IMR-90 (cell line): ENCODE data around the gene TNNT1. TPM values are rescaled to one million over a fixed set of nuclear protein-coding genes. Genes with fewer than 3 reads are reported as not detected.

Experiments
- ATAC-seq: fragments of 200-7000 bp; cut with Tn5 transposase; 2 replicates; pipeline ENCODE4 v1.9.1; 2020; ENCODE audit warnings: low read depth, mild to moderate bottlenecking, moderate library complexity
- BruUV-seq: library from RNA; stranded (reverse); fragments of 400-500 nt; replicated peaks from 2 replicates; lab custom pipeline; 2021; lab: Mats Ljungman, UMichigan
- CTCF ChIA-PET: fragments of 300-600 bp; formaldehyde crosslinking; extraction: SDS; loops from one replicate; lab custom pipeline; 2021; ENCODE audit warnings: antibody characterized with exemption; lab: Yijun Ruan, JAX
- POLR2A ChIA-PET: fragments of 300-600 bp; sonication (Branson Sonifier 250); formaldehyde crosslinking; loops from one replicate; lab custom pipeline; 2022; ENCODE audit warnings: antibody characterized with exemption; ENCODE audit not compliant: unreplicated experiment; lab: Charles Lee
- DNase-seq: peaks from one replicate; pipeline ENCODE4 v3.0.0; 2013
- H2AFZ ChIP-seq: replicated peaks from 2 replicates; pipeline ENCODE3; 2013; ENCODE audit warnings: low read length, mild to moderate bottlenecking; ENCODE audit not compliant: poor library complexity
- H2AK5ac ChIP-seq: 2 replicates; pipeline ENCODE4 v1.6.1; 2013; ENCODE audit warnings: low read depth, low read length, inconsistent platforms
- H2AK9ac ChIP-seq: replicated peaks from 2 replicates; pipeline ENCODE3; 2013; ENCODE audit warnings: mild to moderate bottlenecking, low read depth, low read length, moderate library complexity; ENCODE audit not compliant: poor library complexity
- H2BK120ac ChIP-seq: 2 replicates; pipeline ENCODE4 v1.6.1; 2013; ENCODE audit warnings: low read depth, low read length, inconsistent platforms
- H2BK15ac ChIP-seq: 3 replicates; pipeline ENCODE4 v1.6.1; 2013; ENCODE audit warnings: low read depth, low read length, inconsistent platforms
- H2BK20ac ChIP-seq: 2 replicates; pipeline ENCODE4 v1.6.1; 2013; ENCODE audit warnings: low read depth, mild to moderate bottlenecking, inconsistent platforms, low read length, moderate library complexity
- H2BK5ac ChIP-seq: 2 replicates; pipeline ENCODE4 v1.6.1; 2013; ENCODE audit warnings: mild to moderate bottlenecking, low read depth, low read length, inconsistent platforms; ENCODE audit not compliant: poor library complexity, severe bottlenecking
- H3K14ac ChIP-seq: replicated peaks from 2 replicates; pipeline ENCODE4 v1.6.1; 2013; ENCODE audit warnings: low read depth, low read length, inconsistent platforms
- H3K18ac ChIP-seq: 2 replicates; pipeline ENCODE4 v1.6.1; 2013; ENCODE audit warnings: low read depth, low read length, control low read depth
- H3K23ac ChIP-seq: 2 replicates; pipeline ENCODE4 v1.6.1; 2013; ENCODE audit warnings: low read depth, low read length, inconsistent platforms
- H3K27ac ChIP-seq: 2 replicates; pipeline ENCODE4 v1.5.1; 2013; ENCODE audit warnings: mild to moderate bottlenecking, control low read depth, low read length; ENCODE audit not compliant: insufficient read depth
- H3K27me3 ChIP-seq: 2 replicates; pipeline ENCODE4 v1.6.1; 2013; ENCODE audit warnings: low read length; ENCODE audit not compliant: control insufficient read depth, insufficient read depth
- H3K36me3 ChIP-seq: 2 replicates; pipeline ENCODE4 v1.6.1; 2013; ENCODE audit warnings: low read length, mixed read lengths; ENCODE audit not compliant: control insufficient read depth, insufficient read depth
- H3K4ac ChIP-seq: 2 replicates; pipeline ENCODE4 v1.6.1; 2013; ENCODE audit warnings: low read depth, low read length, inconsistent platforms
- H3K4me1 ChIP-seq: 2 replicates; pipeline ENCODE4 v1.6.1; 2013; ENCODE audit warnings: low read length, mixed read lengths; ENCODE audit not compliant: control insufficient read depth, insufficient read depth
- H3K4me2 ChIP-seq: 2 replicates; pipeline ENCODE4 v1.6.1; 2013; ENCODE audit warnings: low read depth, mild to moderate bottlenecking, control low read depth, low read length, moderate library complexity
- H3K4me3 ChIP-seq: 2 replicates; pipeline ENCODE4 v1.5.1; 2013; ENCODE audit warnings: low read depth, mild to moderate bottlenecking, control low read depth, low read length, moderate library complexity; ENCODE audit not compliant: insufficient read depth
- H3K56ac ChIP-seq: 2 replicates; pipeline ENCODE4 v1.6.1; 2013; ENCODE audit warnings: low read length, inconsistent platforms; ENCODE audit not compliant: insufficient read depth; ENCODE audit errors: extremely low read depth
- H3K79me1 ChIP-seq, 2 experiments: 2 replicates each; pipeline ENCODE4 v1.6.1; 2013; ENCODE audit warnings: low read length in 2 of 2, inconsistent platforms in 1 of 2, low read depth in 1 of 2
- H3K9ac ChIP-seq: 2 replicates; pipeline ENCODE4 v1.6.1; 2013; ENCODE audit warnings: low read depth, low read length, control low read depth
- H3K9me1 ChIP-seq: 2 replicates; pipeline ENCODE4 v1.6.1; 2013; ENCODE audit warnings: low read length, inconsistent platforms; ENCODE audit not compliant: insufficient read depth
- H3K9me3 ChIP-seq: 2 replicates; pipeline ENCODE4 v1.6.1; 2013; ENCODE audit warnings: low read length; ENCODE audit not compliant: control insufficient read depth, insufficient read depth
- H4K20me1 ChIP-seq: 2 replicates; pipeline ENCODE4 v1.6.1; 2013; ENCODE audit warnings: low read length, inconsistent platforms; ENCODE audit not compliant: insufficient read depth
- H4K5ac ChIP-seq: 2 replicates; pipeline ENCODE4 v1.6.1; 2013; ENCODE audit warnings: mild to moderate bottlenecking, low read depth, low read length, control low read depth
- H4K8ac ChIP-seq, 2 experiments: 2 replicates each; pipeline ENCODE4 v1.6.1; 2013; ENCODE audit warnings: low read depth in 2 of 2, low read length in 2 of 2, control low read depth in 1 of 2, inconsistent platforms in 1 of 2
- H4K91ac ChIP-seq: 2 replicates; pipeline ENCODE4 v1.6.1; 2013; ENCODE audit warnings: low read depth, low read length, inconsistent platforms; ENCODE audit not compliant: insufficient read depth
- MAZ ChIP-seq: IDR thresholded peaks from 2 replicates; pipeline ENCODE4 v1.6.1; 2012; ENCODE audit warnings: low read depth, mild to moderate bottlenecking, low read length, improper control_type of control experiment, moderate library complexity, borderline replicate concordance
- POLR2A ChIP-seq: IDR thresholded peaks from 2 replicates; pipeline ENCODE4 v1.6.1; 2012; ENCODE audit warnings: mild to moderate bottlenecking, low read depth, low read length
- WGBS, 2 experiments: methylation state at CpG; one replicate each; pipeline versions ENCODE4 v1.1.5 to v1.1.7; 2013; ENCODE audit warnings: missing lambda C conversion rate in 2 of 2; ENCODE audit not compliant: insufficient read length in 1 of 2; ENCODE audit errors: extremely low coverage in 2 of 2; 5-methylcytosine and 5-hydroxymethylcytosine counted together
- dilution Hi-C: fragments of 300-500 bp; cut with HindIII; formaldehyde crosslinking; loops from one replicate; pipeline ENCODE4 v1.14.3; 2018; ENCODE audit warnings: low sequenced_read_pairs; ENCODE audit not compliant: unreplicated experiment
- in situ Hi-C: fragments of 300-500 bp; cut with MboI; formaldehyde crosslinking; loops from 3 replicates; pipeline ENCODE4 v1.14.3; 2019; ENCODE audit warnings: low sequenced_read_pairs, inconsistent platforms, mixed read lengths
- intact Hi-C: fragments of 100-400 bp; cut with micrococcal nuclease; formaldehyde crosslinking; loops from 2 replicates; pipeline ENCODE4 v1.10.0; 2022
- polyA plus RNA-seq, 3 experiments: library from polyadenylated mRNA; depleted of rRNA; stranded (reverse); fragments of >200 nt; gene quantifications; 2 replicates each; pipeline ENCODE4 v1.2.3, GENCODE V29; 2012; ENCODE audit warnings: low replicate concordance in 1 of 3
- total RNA-seq: library from RNA; depleted of rRNA; stranded (reverse); fragments of >200 nt; gene quantifications from 2 replicates; pipeline ENCODE4 v1.2.3, GENCODE V29; 2012

TNNT1 gene
- total and polyA plus RNA-seq, 2 of the 4 experiments (the other 2 are of a cell fraction): 1.3 to 2.6 TPM

DNA sequence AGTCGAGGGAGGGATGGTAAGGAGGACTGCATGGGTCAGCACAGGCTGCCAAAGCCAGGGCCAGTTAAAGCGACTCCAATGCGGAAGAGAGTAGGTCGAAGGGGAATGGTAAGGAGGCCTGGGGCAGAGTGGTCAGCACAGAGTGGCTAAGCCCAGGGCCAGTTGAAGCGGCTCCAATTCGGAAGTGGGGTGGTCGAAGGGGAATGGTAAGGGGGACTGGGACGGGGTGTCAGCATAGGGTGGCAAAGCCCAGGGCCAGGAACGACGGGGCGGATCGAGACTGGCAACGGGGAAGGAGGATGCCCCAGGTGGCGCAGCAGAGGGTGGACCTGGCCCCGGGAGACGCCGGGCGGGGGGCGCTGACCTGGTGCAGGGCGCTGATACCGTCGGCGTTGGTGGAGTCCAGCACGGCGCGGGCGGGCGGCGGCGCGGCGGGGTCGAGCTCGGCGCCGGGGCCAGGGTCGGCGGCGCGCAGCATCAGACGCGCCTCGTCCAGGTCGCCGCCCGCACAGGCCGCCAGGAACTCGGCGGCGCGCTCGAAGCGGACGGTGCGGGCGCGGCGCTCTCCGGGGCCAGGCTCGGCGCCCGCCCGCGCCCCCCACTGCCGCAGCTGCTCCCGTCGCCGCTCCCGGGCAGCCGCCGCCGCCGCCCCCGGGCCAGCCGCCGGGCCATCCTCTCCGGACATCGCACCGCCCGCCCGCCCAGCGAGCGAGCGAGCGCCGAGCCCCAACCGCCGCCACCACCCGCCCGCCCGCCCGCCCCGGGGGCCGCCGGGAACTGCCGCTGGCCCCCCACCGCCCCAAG, 31.9 kb downstream of the TNNT1 start, which contains the start of gene PPP1R12C:
TSS of gene PPP1R12C (minus strand) at position 779 of the 804 bp plus-strand sequence. CDS start at position 685, 94 bp downstream.
- DNase-seq (no peak), ATAC-seq (peak; percentile 21)
- Histone ChIP-seq H3K23ac (peak within 1 kb of the TSS; percentile 74), H4K91ac (peak within 1 kb of the TSS; percentile 71), H3K36me3 (peaks cover 5% of the 10 kb centered on the region; the same call in 1 of the 2 replicates), H4K8ac (peak within 1 kb of the TSS; percentile 98), H3K4me1 (peaks cover 13% of the 10 kb centered on the region), H3K27me3 (no peaks in the 10 kb centered on the region), H4K20me1 (peaks cover 49% of the 10 kb centered on the region), H3K9ac (peak within 1 kb of the TSS; percentile 79), H3K79me1 (peaks cover 11 to 37% of the 10 kb centered on the region in 2 experiments; a peak in 3 of 4 replicates), H2BK120ac (peak within 1 kb of the TSS; percentile 28), H3K18ac (peak within 1 kb of the TSS; percentile 46; the same call in 1 of the 2 replicates), H4K5ac (peak within 1 kb of the TSS; percentile 86), H3K27ac (peak within 1 kb of the TSS; percentile 77), H3K4ac (peak within 1 kb of the TSS; percentile 87), H3K56ac (peak within 1 kb of the TSS; percentile 88), H2AK9ac (peak within 1 kb of the TSS; percentile 98), H2BK5ac (peak within 1 kb of the TSS; percentile 57), H3K4me3 (peak within 1 kb of the TSS; percentile 69), H2BK15ac (no peak within 1 kb of the TSS; the same call in 2 of the 3 replicates), H3K4me2 (peak within 1 kb of the TSS; percentile 89), H3K14ac (peak within 1 kb of the TSS; percentile 69), H2BK20ac (no peak within 1 kb of the TSS), H3K9me3 (no peaks in the 10 kb centered on the region), H3K9me1 (peaks cover 4% of the 10 kb centered on the region; the same call in 1 of the 2 replicates), H2AFZ (peak within 1 kb of the TSS; percentile 95), H2AK5ac (peak within 1 kb of the TSS; percentile 54)
- WGBS, 2 experiments: 0% methylated on average over 71 of the region's 97 CpGs; no CpG with 5 or more reads in 1 of the 2 experiments
- in situ Hi-C loops: loop anchor here (25.0 kb wide), 1 partner anchor 520 kb away; the partner anchor contains the start of genes CCDC106, ZNF580 and ZNF581
- intact Hi-C loops: no loop called here
- POLR2A ChIA-PET: interaction anchor here (0.6 kb wide), 1 partner anchor 1233 kb away, joined by 4 read pairs; no protein-coding TSS in a partner anchor
- TF ChIP-seq MAZ (peak; percentile 8; the same call in 1 of the 2 replicates), POLR2A (no peak; the same call in 1 of the 2 replicates)
- CTCF ChIA-PET: no interaction called here
- dilution Hi-C loops: no loop called here
- BruUV-seq: no TSS peak
